Neural progenitor cell (in vitro differentiated cells): ENCODE measurements around the gene PLEKHA6. TPM values are rescaled to one million over a fixed set of nuclear protein-coding genes. Genes with fewer than 3 reads are reported as not detected.

ENCODE experiments used
- DNase-seq: peaks from one replicate; pipeline ENCODE4 v3.0.0-alpha.2; 2016; ENCODE audit warnings: low spot score
- H2AFZ ChIP-seq: fragments of 200-600 bp; sonication (generic); replicated peaks from 2 replicates; pipeline ENCODE4 v1.6.1; 2016; ENCODE audit warnings: antibody characterized with exemption
- H3F3A ChIP-seq: fragments of 200-600 bp; sonication (generic); 2 replicates; pipeline ENCODE4 v1.6.1; 2016; ENCODE audit warnings: antibody characterized with exemption, low read depth
- H3K27ac ChIP-seq: fragments of 200-600 bp; sonication (generic); 2 replicates; pipeline ENCODE4 v1.5.1; 2016; ENCODE audit warnings: mild to moderate bottlenecking
- H3K27me3 ChIP-seq: fragments of 200-600 bp; sonication (generic); 2 replicates; pipeline ENCODE4 v1.6.1; 2016; ENCODE audit warnings: mild to moderate bottlenecking, moderate library complexity
- H3K36me3 ChIP-seq: fragments of 200-600 bp; sonication (generic); 2 replicates; pipeline ENCODE4 v1.5.1; 2016
- H3K4me1 ChIP-seq: fragments of 200-600 bp; sonication (generic); 2 replicates; pipeline ENCODE4 v1.6.1; 2016; ENCODE audit warnings: mixed run types
- H3K4me2 ChIP-seq: fragments of 200-600 bp; sonication (generic); 2 replicates; pipeline ENCODE4 v1.6.1; 2016
- H3K4me3 ChIP-seq: fragments of 200-600 bp; sonication (generic); 2 replicates; pipeline ENCODE4 v1.5.1; 2016
- H3K79me2 ChIP-seq: fragments of 200-600 bp; sonication (generic); 2 replicates; pipeline ENCODE4 v1.6.1; 2016; ENCODE audit warnings: low read depth
- H3K9ac ChIP-seq: fragments of 200-600 bp; sonication (generic); 2 replicates; pipeline ENCODE4 v1.6.1; 2016
- H3K9me3 ChIP-seq: fragments of 200-600 bp; sonication (generic); 2 replicates; pipeline ENCODE4 v1.5.1; 2016; ENCODE audit warnings: low read depth
- H4K20me1 ChIP-seq: fragments of 200-600 bp; sonication (generic); 2 replicates; pipeline ENCODE4 v1.6.1; 2016; ENCODE audit warnings: low read depth
- H3K27ac Mint-ChIP-seq: 3 replicates; pipeline ENCODE4 v1.8.0; 2021; ENCODE audit warnings: mixed read lengths
- H3K27me3 Mint-ChIP-seq: 2 replicates; pipeline ENCODE4 v1.8.0; 2022; ENCODE audit warnings: low read depth, mild to moderate bottlenecking, inconsistent platforms, moderate library complexity, mixed read lengths; ENCODE audit not compliant: insufficient read depth
- H3K36me3 Mint-ChIP-seq: 3 replicates; pipeline ENCODE4 v1.8.0; 2021; ENCODE audit warnings: mixed read lengths
- H3K4me1 Mint-ChIP-seq: 3 replicates; pipeline ENCODE4 v1.8.0; 2021; ENCODE audit warnings: mixed read lengths
- H3K4me3 Mint-ChIP-seq: 3 replicates; pipeline ENCODE4 v1.8.0; 2021; ENCODE audit warnings: mild to moderate bottlenecking, moderate library complexity, mixed read lengths
- H3K9me3 Mint-ChIP-seq: 3 replicates; pipeline ENCODE4 v1.8.0; 2020; ENCODE audit warnings: mixed read lengths
- EZH2 ChIP-seq: fragments of 200-600 bp; sonication (generic); IDR thresholded peaks from 2 replicates; pipeline ENCODE4 v1.6.1; 2017; ENCODE audit warnings: antibody characterized with exemption, mild to moderate bottlenecking, moderate library complexity
- EZH2phosphoT487 ChIP-seq: fragments of 200-600 bp; sonication (generic); IDR thresholded peaks from 2 replicates; pipeline ENCODE4 v1.6.1; 2017; ENCODE audit warnings: antibody characterized with exemption
- total RNA-seq: library from RNA; depleted of rRNA; stranded (reverse); fragments of >200 nt; gene quantifications from 2 replicates; pipeline ENCODE4 v1.2.3, GENCODE V29; 2015; ENCODE audit warnings: low replicate concordance
- TF ChIP-seq, protein P1 (sequence below): fragments of 200-600 bp; sonication (generic); IDR thresholded peaks from 2 replicates; pipeline ENCODE4 v1.5.1; 2017; ENCODE audit warnings: antibody characterized with exemption, mild to moderate bottlenecking

The PLEKHA6 gene
- total RNA-seq, 1 donor from 2014 or later = 0.58 TPM

DNA sequence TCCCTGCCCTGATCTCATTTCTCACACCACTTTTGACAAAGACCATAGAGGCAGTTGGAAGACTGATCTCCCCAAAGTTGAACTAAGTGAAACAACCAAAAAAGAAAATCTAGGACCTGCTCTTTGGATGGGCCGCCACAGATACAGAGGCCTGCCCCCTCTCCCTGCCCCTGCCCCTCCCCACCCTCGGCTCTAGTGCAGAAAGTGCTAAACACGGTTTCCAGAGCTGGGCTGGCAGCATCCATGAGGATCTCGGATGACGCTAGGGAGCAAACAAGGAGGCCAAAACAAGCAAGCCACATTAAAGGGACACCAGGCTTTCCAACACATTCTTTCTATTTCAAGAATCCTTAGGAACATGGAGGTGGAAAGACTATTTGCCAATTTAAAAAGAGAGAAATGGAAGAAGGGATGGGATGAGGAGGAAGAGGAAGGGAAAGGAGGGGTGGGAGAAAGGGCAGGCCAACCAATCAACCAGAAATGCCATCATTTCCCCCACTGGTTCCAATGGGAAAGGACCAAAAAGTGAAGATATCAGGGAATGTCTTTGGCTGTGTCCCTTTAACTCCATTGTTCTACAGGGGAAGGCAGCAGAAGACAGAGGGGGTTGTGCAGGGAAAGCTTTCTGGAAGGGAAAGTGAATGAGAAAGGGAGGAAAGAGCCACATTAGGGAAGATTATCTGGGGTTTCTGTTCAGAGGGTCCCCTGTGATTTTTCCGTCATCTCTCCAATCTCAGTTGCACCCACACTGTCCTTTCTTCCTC is 107.6 kb downstream of the PLEKHA6 start:
- no peaks in the 10 kb centered on the region for H4K20me1 ChIP-seq
- Mint-ChIP-seq H3K36me3 (peaks cover 25% of the 10 kb centered on the region), H3K4me1 (peaks cover 37% of the 10 kb centered on the region), H3K27me3 (peaks cover 8% of the 10 kb centered on the region), H3K9me3 (no peaks in the 10 kb centered on the region), H3K27ac (peak overlapping the region; percentile 2), H3K4me3 (no peak overlapping the region)
- no peak for DNase-seq
- H3K9ac ChIP-seq = no peak overlapping the region
- no peaks in the 10 kb centered on the region for H3K27me3 ChIP-seq
- H3K36me3 ChIP-seq = no peaks in the 10 kb centered on the region
- H3K4me2 ChIP-seq = no peak overlapping the region
- H3K9me3 ChIP-seq = no peaks in the 10 kb centered on the region
- no peak overlapping the region for H3K4me3 ChIP-seq
- no peak for TF ChIP-seq EZH2
- no peak for TF ChIP-seq EZH2phosphoT487
- TF ChIP-seq, protein P1, sequence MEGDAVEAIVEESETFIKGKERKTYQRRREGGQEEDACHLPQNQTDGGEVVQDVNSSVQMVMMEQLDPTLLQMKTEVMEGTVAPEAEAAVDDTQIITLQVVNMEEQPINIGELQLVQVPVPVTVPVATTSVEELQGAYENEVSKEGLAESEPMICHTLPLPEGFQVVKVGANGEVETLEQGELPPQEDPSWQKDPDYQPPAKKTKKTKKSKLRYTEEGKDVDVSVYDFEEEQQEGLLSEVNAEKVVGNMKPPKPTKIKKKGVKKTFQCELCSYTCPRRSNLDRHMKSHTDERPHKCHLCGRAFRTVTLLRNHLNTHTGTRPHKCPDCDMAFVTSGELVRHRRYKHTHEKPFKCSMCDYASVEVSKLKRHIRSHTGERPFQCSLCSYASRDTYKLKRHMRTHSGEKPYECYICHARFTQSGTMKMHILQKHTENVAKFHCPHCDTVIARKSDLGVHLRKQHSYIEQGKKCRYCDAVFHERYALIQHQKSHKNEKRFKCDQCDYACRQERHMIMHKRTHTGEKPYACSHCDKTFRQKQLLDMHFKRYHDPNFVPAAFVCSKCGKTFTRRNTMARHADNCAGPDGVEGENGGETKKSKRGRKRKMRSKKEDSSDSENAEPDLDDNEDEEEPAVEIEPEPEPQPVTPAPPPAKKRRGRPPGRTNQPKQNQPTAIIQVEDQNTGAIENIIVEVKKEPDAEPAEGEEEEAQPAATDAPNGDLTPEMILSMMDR = no peak
- H3K27ac ChIP-seq = no peak overlapping the region
- H3K4me1 ChIP-seq = peaks cover 33% of the 10 kb centered on the region
- H3K79me2 ChIP-seq = no peaks in the 10 kb centered on the region
- H3F3A ChIP-seq = peaks cover 20% of the 10 kb centered on the region
- peak overlapping the region; percentile 26 for H2AFZ ChIP-seq

GRCh38 chr1:204251286-204251685 is 108.4 kb downstream of the PLEKHA6 start:
- no peaks in the 10 kb centered on the region for H3K79me2 ChIP-seq
- H3K36me3 ChIP-seq = no peaks in the 10 kb centered on the region
- DNase-seq = no peak
- no peak overlapping the region for H3K27ac Mint-ChIP-seq
- no peaks in the 10 kb centered on the region for H4K20me1 ChIP-seq
- H3F3A ChIP-seq = peaks cover 20% of the 10 kb centered on the region
- H3K27ac ChIP-seq = no peak overlapping the region
- TF ChIP-seq EZH2 (no peak), EZH2phosphoT487 (no peak)
- TF ChIP-seq, protein P1 = no peak
- peaks cover 33% of the 10 kb centered on the region for H3K4me1 ChIP-seq
- no peaks in the 10 kb centered on the region for H3K27me3 ChIP-seq
- H3K9ac ChIP-seq = no peak overlapping the region
- no peak overlapping the region for H3K4me3 Mint-ChIP-seq
- peaks cover 8% of the 10 kb centered on the region for H3K27me3 Mint-ChIP-seq
- H3K36me3 Mint-ChIP-seq = peaks cover 24% of the 10 kb centered on the region
- no peaks in the 10 kb centered on the region for H3K9me3 ChIP-seq
- H3K9me3 Mint-ChIP-seq = no peaks in the 10 kb centered on the region
- no peak overlapping the region for H3K4me2 ChIP-seq
- H3K4me3 ChIP-seq = no peak overlapping the region
- no peak overlapping the region for H2AFZ ChIP-seq
- peaks cover 32% of the 10 kb centered on the region for H3K4me1 Mint-ChIP-seq

GRCh38 chr1:204250428-204251030 is 109.2 kb downstream of the PLEKHA6 start:
- DNase-seq = no peak
- peaks cover 29% of the 10 kb centered on the region for H3K36me3 Mint-ChIP-seq
- Histone ChIP-seq H3F3A (peaks cover 18% of the 10 kb centered on the region), H2AFZ (no peak overlapping the region), H4K20me1 (no peaks in the 10 kb centered on the region), H3K27me3 (no peaks in the 10 kb centered on the region), H3K79me2 (no peaks in the 10 kb centered on the region), H3K4me3 (no peak overlapping the region), H3K4me2 (no peak overlapping the region), H3K27ac (no peak overlapping the region), H3K9me3 (no peaks in the 10 kb centered on the region), H3K9ac (no peak overlapping the region), H3K36me3 (no peaks in the 10 kb centered on the region), H3K4me1 (peaks cover 29% of the 10 kb centered on the region)
- H3K9me3 Mint-ChIP-seq = no peaks in the 10 kb centered on the region
- peaks cover 8% of the 10 kb centered on the region for H3K27me3 Mint-ChIP-seq
- TF ChIP-seq, protein P1 = no peak
- TF ChIP-seq EZH2phosphoT487 (no peak), EZH2 (no peak)
- no peak overlapping the region for H3K27ac Mint-ChIP-seq
- no peak overlapping the region for H3K4me3 Mint-ChIP-seq
- peaks cover 25% of the 10 kb centered on the region for H3K4me1 Mint-ChIP-seq
